ENCODE measurements around the gene EID3.

Gene EID3

GRCh38 chr12:104339663-104340062, 36.1 kb downstream of the EID3 start:
- no peak for DNase-seq (ENCODE audit: low spot score)

- no peak for DNase-seq (ENCODE audit: low spot score)
Observed at GRCh38 chr12:104340177-104340576, 36.6 kb downstream of the EID3 start.

- DNase-seq (ENCODE audit: low spot score) = no peak
Observed at GRCh38 chr12:104340925-104341611, 37.5 kb downstream of the EID3 start.

GRCh38 chr12:104342147-104342546, 38.6 kb downstream of the EID3 start:
- no peak for DNase-seq (ENCODE audit: low spot score)

- DNase-seq (ENCODE audit: low spot score) = no peak
Observed at GRCh38 chr12:104342635-104343249, 39.2 kb downstream of the EID3 start.

GRCh38 chr12:104344682-104345081, 41.1 kb downstream of the EID3 start:
- DNase-seq (ENCODE audit: low spot score) = no peak

- DNase-seq (ENCODE audit: low spot score) = no peak
Observed at GRCh38 chr12:104345234-104346066, 41.9 kb downstream of the EID3 start.

- DNase-seq (ENCODE audit: low spot score) = no peak
Observed at GRCh38 chr12:104347374-104348075, 44.0 kb downstream of the EID3 start.

GRCh38 chr12:104348283-104348993, 44.9 kb downstream of the EID3 start:
- no peak for DNase-seq (ENCODE audit: low spot score)

GRCh38 chr12:104348994-104349494, 45.5 kb downstream of the EID3 start:
- DNase-seq (ENCODE audit: low spot score) = no peak

GRCh38 chr12:104350211-104351056, 46.9 kb downstream of the EID3 start:
- no peak for DNase-seq (ENCODE audit: low spot score)

GRCh38 chr12:104351057-104351983, 47.8 kb downstream of the EID3 start:
- no peak for DNase-seq (ENCODE audit: low spot score)

- no peak for DNase-seq (ENCODE audit: low spot score)
Observed at GRCh38 chr12:104352106-104352713, 48.7 kb downstream of the EID3 start.

- no peak for DNase-seq (ENCODE audit: low spot score)
Observed at GRCh38 chr12:104353012-104353981, 49.8 kb downstream of the EID3 start.

GRCh38 chr12:104354167-104354867, 50.8 kb downstream of the EID3 start:
- DNase-seq (ENCODE audit: low spot score) = no peak

Data from hematopoietic multipotent progenitor cell treated with erythropoietin and hydrocortisone succinate and interleukin-3 and kit ligand, for 17 days (in vitro differentiated cells).